ENCODE measurements around the gene BSND.

Gene BSND

GRCh38 chr1:54975356-54976108, 23.2 kb upstream of the BSND start:
- no peak for DNase-seq (ENCODE audit: low spot score)

- no peak for DNase-seq (ENCODE audit: low spot score)
Measured at GRCh38 chr1:54976747-54977146, 22.0 kb upstream of the BSND start.

GRCh38 chr1:54977533-54978297, 21.0 kb upstream of the BSND start:
- DNase-seq (ENCODE audit: low spot score), result no peak

- no peak for DNase-seq (ENCODE audit: low spot score)
Measured at GRCh38 chr1:54978528-54979326, 20.0 kb upstream of the BSND start.

GRCh38 chr1:54979327-54979891, 19.3 kb upstream of the BSND start:
- peak; percentile 21 for DNase-seq (ENCODE audit: low spot score)

- DNase-seq (ENCODE audit: low spot score), result no peak
Measured at GRCh38 chr1:54980046-54980527, 18.6 kb upstream of the BSND start.

GRCh38 chr1:54980528-54981241, 18.0 kb upstream of the BSND start, which contains the start of gene TMEM61:
Gene TMEM61 (plus strand): TSS chr1:54980628. CDS start chr1:54981066, 438 bp downstream.
- peak; percentile 38 for DNase-seq (ENCODE audit: low spot score)

- no peak for DNase-seq (ENCODE audit: low spot score)
Measured at GRCh38 chr1:54981466-54981865, 17.3 kb upstream of the BSND start.

GRCh38 chr1:54982739-54983138, 16.0 kb upstream of the BSND start:
- no peak for DNase-seq (ENCODE audit: low spot score)

- no peak for DNase-seq (ENCODE audit: low spot score)
Measured at GRCh38 chr1:54984131-54984842, 14.4 kb upstream of the BSND start.

- DNase-seq (ENCODE audit: low spot score), result no peak
Measured at GRCh38 chr1:54985556-54985955, 13.2 kb upstream of the BSND start.

- no peak for DNase-seq (ENCODE audit: low spot score)
Measured at GRCh38 chr1:54986025-54986424, 12.7 kb upstream of the BSND start.

- no peak for DNase-seq (ENCODE audit: low spot score)
Measured at GRCh38 chr1:54986533-54986932, 12.2 kb upstream of the BSND start.

GRCh38 chr1:54987427-54987826, 11.3 kb upstream of the BSND start:
- DNase-seq (ENCODE audit: low spot score), result no peak

GRCh38 chr1:54987919-54988705, 10.6 kb upstream of the BSND start:
- DNase-seq (ENCODE audit: low spot score), result peak; percentile 62

- no peak for DNase-seq (ENCODE audit: low spot score)
Measured at GRCh38 chr1:54988975-54989374, 9.8 kb upstream of the BSND start.

GRCh38 chr1:54989473-54989872, 9.3 kb upstream of the BSND start:
- DNase-seq (ENCODE audit: low spot score), result no peak

- DNase-seq (ENCODE audit: low spot score), result no peak
Measured at GRCh38 chr1:54989968-54990810, 8.5 kb upstream of the BSND start.

GRCh38 chr1:54990916-54991315, 7.8 kb upstream of the BSND start:
- DNase-seq (ENCODE audit: low spot score), result no peak

All from AG08396 (cell line).